GM23338 (cell line): ENCODE measurements around the gene GALNT5. TPM values are rescaled to one million over a fixed set of nuclear protein-coding genes. Genes with fewer than 3 reads are reported as not detected.

Experiments
- ATAC-seq: fragments of 200-7000 bp; cut with Tn5 transposase; 3 replicates; pipeline ENCODE4 v1.9.1; 2020
- DNase-seq: peaks from one replicate; pipeline ENCODE4 v3.0.0-alpha.2; 2015; ENCODE audit warnings: low spot score
- H2AFZ ChIP-seq: fragments of 200-600 bp; sonication (generic); 2 replicates; pipeline ENCODE4 v1.8.0; 2016; ENCODE audit warnings: antibody characterized with exemption, mild to moderate bottlenecking, moderate library complexity
- H3F3A ChIP-seq: fragments of 200-600 bp; sonication (generic); replicated peaks from 2 replicates; pipeline ENCODE4 v1.8.0; 2017; ENCODE audit warnings: antibody characterized with exemption, mixed run types, low read depth
- H3K27ac ChIP-seq: fragments of 200-600 bp; sonication (generic); 2 replicates; pipeline ENCODE4 v1.6.1; 2016; ENCODE audit warnings: low read depth
- H3K27me3 ChIP-seq: fragments of 200-600 bp; sonication (generic); 2 replicates; pipeline ENCODE4 v1.8.0; 2016; ENCODE audit warnings: mild to moderate bottlenecking, mixed run types, moderate library complexity; ENCODE audit not compliant: insufficient read depth
- H3K36me3 ChIP-seq: fragments of 200-600 bp; sonication (generic); 2 replicates; pipeline ENCODE4 v1.8.0; 2016; ENCODE audit warnings: mild to moderate bottlenecking; ENCODE audit not compliant: insufficient read depth
- H3K4me1 ChIP-seq: fragments of 200-600 bp; sonication (generic); 2 replicates; pipeline ENCODE4 v1.8.0; 2016; ENCODE audit warnings: mild to moderate bottlenecking, moderate library complexity; ENCODE audit not compliant: insufficient read depth
- H3K4me2 ChIP-seq: fragments of 200-600 bp; sonication (generic); 2 replicates; pipeline ENCODE4 v1.7.1; 2017; ENCODE audit warnings: mixed run types
- H3K4me3 ChIP-seq: fragments of 200-600 bp; sonication (generic); 2 replicates; pipeline ENCODE4 v1.6.1; 2016; ENCODE audit warnings: mixed run types
- H3K79me2 ChIP-seq: fragments of 200-600 bp; sonication (generic); replicated peaks from 2 replicates; pipeline ENCODE4 v1.8.0; 2017; ENCODE audit warnings: mild to moderate bottlenecking; ENCODE audit not compliant: insufficient read depth
- H3K9me2 ChIP-seq: fragments of 200-600 bp; sonication (generic); 2 replicates; pipeline ENCODE4 v1.8.0; 2017; ENCODE audit not compliant: insufficient read depth
- H4K20me1 ChIP-seq: fragments of 200-600 bp; sonication (generic); replicated peaks from 2 replicates; pipeline ENCODE4 v1.8.0; 2017; ENCODE audit warnings: mild to moderate bottlenecking; ENCODE audit not compliant: insufficient read depth
- H3K27ac Mint-ChIP-seq: 2 replicates; pipeline ENCODE4 v1.8.0; 2020; ENCODE audit warnings: inconsistent platforms, mild to moderate bottlenecking, moderate library complexity, mixed read lengths
- H3K27me3 Mint-ChIP-seq: 3 replicates; pipeline ENCODE4 v1.8.0; 2022; ENCODE audit warnings: low read depth, mild to moderate bottlenecking, moderate library complexity, mixed read lengths, inconsistent platforms; ENCODE audit not compliant: insufficient read depth, poor library complexity
- H3K36me3 Mint-ChIP-seq: 3 replicates; pipeline ENCODE4 v1.8.0; 2021; ENCODE audit warnings: low read depth, mild to moderate bottlenecking, inconsistent platforms, moderate library complexity, mixed read lengths
- H3K4me1 Mint-ChIP-seq: 3 replicates; pipeline ENCODE4 v1.8.0; 2020; ENCODE audit warnings: mild to moderate bottlenecking, inconsistent platforms, mixed read lengths
- H3K4me3 Mint-ChIP-seq: 3 replicates; pipeline ENCODE4 v1.8.0; 2021; ENCODE audit warnings: moderate library complexity, mild to moderate bottlenecking, inconsistent platforms, mixed read lengths
- H3K9me3 Mint-ChIP-seq: 3 replicates; pipeline ENCODE4 v1.8.0; 2020; ENCODE audit warnings: moderate library complexity, mild to moderate bottlenecking, inconsistent platforms, mixed read lengths
- CREB1 ChIP-seq: fragments of 250-450 bp; sonication (Bioruptor Pico); IDR thresholded peaks from 2 replicates; pipeline ENCODE4 v1.5.0; 2020; ENCODE audit warnings: low read depth, mild to moderate bottlenecking, moderate library complexity
- CTCF ChIP-seq, 2 experiments: fragments of 200-600 bp in 1 of 2; sonication (generic) in 1 of 2; conservative IDR thresholded peaks; 2 replicates each; pipeline versions ENCODE4 v1.5.1 to v1.6.1; 2016 to 2017; ENCODE audit warnings: antibody characterized with exemption in 2 of 2, low read depth in 2 of 2, mild to moderate bottlenecking in 2 of 2, moderate library complexity in 1 of 2
- EZH2 ChIP-seq: fragments of 200-600 bp; sonication (generic); IDR thresholded peaks from one replicate; pipeline ENCODE4 v1.8.0; 2017; ENCODE audit warnings: antibody characterized with exemption, mild to moderate bottlenecking, low read depth; ENCODE audit not compliant: unreplicated experiment
- JUNB ChIP-seq: IDR thresholded peaks from one replicate; pipeline ENCODE4 v1.6.1; 2016; ENCODE audit warnings: antibody characterized with exemption; ENCODE audit not compliant: unreplicated experiment
- POLR2AphosphoS5 ChIP-seq: IDR thresholded peaks from 2 replicates; pipeline ENCODE4 v1.6.1; 2016; ENCODE audit warnings: antibody characterized with exemption, low read depth
- ZNF331 ChIP-seq: fragments of 250-450 bp; sonication (Bioruptor Pico); IDR thresholded peaks from 2 replicates; pipeline ENCODE4 v1.5.0; 2020; ENCODE audit warnings: low read depth, mild to moderate bottlenecking, moderate library complexity
- ZNF462 ChIP-seq: fragments of 250-450 bp; sonication (Bioruptor Pico); IDR thresholded peaks from 2 replicates; pipeline ENCODE4 v1.5.0; 2020; ENCODE audit warnings: mild to moderate bottlenecking, moderate library complexity
- polyA plus RNA-seq: library from polyadenylated mRNA; unstranded; fragments of >200 nt; fragmentation: Nextera tagmentation; extraction: Ambion mirVana; gene quantifications from 2 replicates; pipeline ENCODE4 v1.2.1, GENCODE V29; 2016
- total RNA-seq: library from RNA; depleted of rRNA; stranded (reverse); fragments of >200 nt; shearing (Covaris generic); gene quantifications from 2 replicates; pipeline ENCODE4 v1.2.3, GENCODE V29; 2014
- TF ChIP-seq, protein P1 (sequence below): IDR thresholded peaks from 2 replicates; pipeline ENCODE4 v1.6.1; 2016; ENCODE audit warnings: antibody characterized with exemption

Gene GALNT5
- total and polyA plus RNA-seq, 2 experiments from 2014 or later, result 0.05 to 0.14 TPM

- Histone ChIP-seq H3F3A (no peaks in the 10 kb centered on the region), H3K9me2 (no peaks in the 10 kb centered on the region), H3K4me2 (no peak overlapping the region), H4K20me1 (no peaks in the 10 kb centered on the region), H3K4me1 (peaks cover 10% of the 10 kb centered on the region), H3K79me2 (no peaks in the 10 kb centered on the region), H3K27me3 (no peaks in the 10 kb centered on the region), H3K27ac (no peak overlapping the region), H3K4me3 (no peak overlapping the region), H2AFZ (no peak overlapping the region), H3K36me3 (no peaks in the 10 kb centered on the region)
- DNase-seq, result no peak
- ATAC-seq, result no peak
- Mint-ChIP-seq H3K27me3 (no peaks in the 10 kb centered on the region), H3K36me3 (no peaks in the 10 kb centered on the region), H3K4me1 (peaks cover 20% of the 10 kb centered on the region), H3K27ac (no peak overlapping the region), H3K9me3 (no peaks in the 10 kb centered on the region), H3K4me3 (no peak overlapping the region)
- no peak for TF ChIP-seq CTCF (conservative IDR thresholded peaks at IDR 0.05; ENCODE audit: low read depth in 2 of 2)
- TF ChIP-seq POLR2AphosphoS5, result no peak
- TF ChIP-seq, protein P1, sequence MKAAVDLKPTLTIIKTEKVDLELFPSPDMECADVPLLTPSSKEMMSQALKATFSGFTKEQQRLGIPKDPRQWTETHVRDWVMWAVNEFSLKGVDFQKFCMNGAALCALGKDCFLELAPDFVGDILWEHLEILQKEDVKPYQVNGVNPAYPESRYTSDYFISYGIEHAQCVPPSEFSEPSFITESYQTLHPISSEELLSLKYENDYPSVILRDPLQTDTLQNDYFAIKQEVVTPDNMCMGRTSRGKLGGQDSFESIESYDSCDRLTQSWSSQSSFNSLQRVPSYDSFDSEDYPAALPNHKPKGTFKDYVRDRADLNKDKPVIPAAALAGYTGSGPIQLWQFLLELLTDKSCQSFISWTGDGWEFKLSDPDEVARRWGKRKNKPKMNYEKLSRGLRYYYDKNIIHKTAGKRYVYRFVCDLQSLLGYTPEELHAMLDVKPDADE, result no peak
- no peak for TF ChIP-seq EZH2
- no peak for TF ChIP-seq CREB1 (CRISPR knock-in tag)
- TF ChIP-seq ZNF331, result no peak
- no peak for TF ChIP-seq ZNF462 (CRISPR knock-in tag)
- no peak for TF ChIP-seq JUNB
Measured at GRCh38 chr2:157327200-157327599, 69.7 kb downstream of the GALNT5 start.
